HEK293 (cell line): ENCODE data around the gene SEMA3D.

Experiments used
- CTCF ChIA-PET: fragments of 350-600 bp; formaldehyde crosslinking; extraction: SDS; loops from one replicate; lab custom pipeline; 2021; ENCODE audit warnings: antibody characterized with exemption; lab: Yijun Ruan, JAX
- POLR2A ChIA-PET: fragments of 300-600 bp; formaldehyde crosslinking; extraction: SDS; loops from one replicate; lab custom pipeline; 2020; ENCODE audit warnings: antibody characterized with exemption, inconsistent platforms; lab: Yijun Ruan, JAX
- H3K27ac ChIP-seq: fragments of 200-500 bp; sonication (Bioruptor generic); 2 replicates; pipeline ENCODE4 v1.5.1; 2014; ENCODE audit warnings: low read depth, low read length, control low read depth, inconsistent platforms; ENCODE audit errors: extremely low read depth
- H3K36me3 ChIP-seq, 2 experiments: fragments of 200-500 bp in 1 of 2; sonication (Bioruptor generic) in 1 of 2; 1 replicate in 1 of 2; 2 replicates in 1 of 2; pipeline ENCODE4 v1.5.1; 2014 to 2017; ENCODE audit warnings: inconsistent platforms in 2 of 2, low read length in 2 of 2; ENCODE audit not compliant: control insufficient read depth in 2 of 2, insufficient read depth in 1 of 2
- H3K4me1 ChIP-seq: fragments of 200-500 bp; sonication (Bioruptor generic); 2 replicates; pipeline ENCODE4 v1.5.1; 2014; ENCODE audit warnings: mild to moderate bottlenecking, low read length, inconsistent platforms; ENCODE audit not compliant: control insufficient read depth, insufficient read depth
- H3K4me3 ChIP-seq: 2 replicates; pipeline ENCODE4 v1.5.1; 2011; ENCODE audit warnings: low read depth, mild to moderate bottlenecking, control low read depth, low read length, moderate library complexity
- H3K9me3 ChIP-seq: fragments of 200-500 bp; sonication (Bioruptor generic); 2 replicates; pipeline ENCODE4 v1.5.1; 2014; ENCODE audit warnings: low read depth, low read length, inconsistent platforms; ENCODE audit not compliant: control insufficient read depth, insufficient read depth
- BCL11A ChIP-seq: fragments of 450-650 bp; formaldehyde crosslinking; IDR thresholded peaks from 2 replicates; pipeline ENCODE4 v1.5.1; 2016; ENCODE audit warnings: low read depth, missing biosample characterization, missing genetic modification characterization
- OVOL3 ChIP-seq: fragments of 450-650 bp; formaldehyde crosslinking; IDR thresholded peaks from 2 replicates; pipeline ENCODE4 v1.5.1; 2016; ENCODE audit warnings: missing biosample characterization, missing genetic modification characterization
- PBX3 ChIP-seq: sonication (generic); formaldehyde crosslinking; IDR thresholded peaks from 2 replicates; pipeline ENCODE4 v1.8.1; 2022; ENCODE audit warnings: mild to moderate bottlenecking, moderate library complexity, missing genetic modification reagents
- ZBTB21 ChIP-seq: fragments of 450-650 bp; formaldehyde crosslinking; IDR thresholded peaks from 2 replicates; pipeline ENCODE4 v1.5.1; 2017; ENCODE audit warnings: missing biosample characterization, missing genetic modification characterization
- ZBTB7A ChIP-seq: fragments of 450-650 bp; formaldehyde crosslinking; IDR thresholded peaks from 2 replicates; pipeline ENCODE4 v1.5.1; 2016; ENCODE audit warnings: low read depth, missing biosample characterization, missing genetic modification characterization
- ZEB2 ChIP-seq: fragments of 450-650 bp; formaldehyde crosslinking; IDR thresholded peaks from 2 replicates; pipeline ENCODE4 v1.5.1; 2016; ENCODE audit warnings: missing biosample characterization, missing genetic modification characterization
- ZNF114 ChIP-seq: fragments of 450-650 bp; formaldehyde crosslinking; IDR thresholded peaks from 2 replicates; pipeline ENCODE4 v1.5.0; 2017; ENCODE audit warnings: missing biosample characterization, missing genetic modification characterization
- ZNF292 ChIP-seq: fragments of 450-650 bp; formaldehyde crosslinking; IDR thresholded peaks from 2 replicates; pipeline ENCODE4 v1.5.1; 2016; ENCODE audit warnings: low read depth, missing biosample characterization, missing genetic modification characterization, borderline replicate concordance
- ZNF404 ChIP-seq: fragments of 450-650 bp; formaldehyde crosslinking; IDR thresholded peaks from 2 replicates; pipeline ENCODE4 v1.5.1; 2017; ENCODE audit warnings: missing biosample characterization, missing genetic modification characterization
- ZNF558 ChIP-seq: fragments of 450-650 bp; formaldehyde crosslinking; IDR thresholded peaks from 2 replicates; pipeline ENCODE4 v1.5.1; 2016; ENCODE audit warnings: missing biosample characterization, missing genetic modification characterization
- ZNF585B ChIP-seq: fragments of 450-650 bp; formaldehyde crosslinking; IDR thresholded peaks from 2 replicates; pipeline ENCODE4 v1.5.1; 2016; ENCODE audit warnings: missing biosample characterization, missing genetic modification characterization
- ZNF623 ChIP-seq: fragments of 450-650 bp; formaldehyde crosslinking; IDR thresholded peaks from 2 replicates; pipeline ENCODE4 v1.5.1; 2016; ENCODE audit warnings: missing biosample characterization, missing genetic modification characterization
- ZNF792 ChIP-seq: fragments of 450-650 bp; formaldehyde crosslinking; IDR thresholded peaks from 2 replicates; pipeline ENCODE4 v1.5.1; 2016; ENCODE audit warnings: missing biosample characterization, missing genetic modification characterization
- ZNF843 ChIP-seq: fragments of 450-650 bp; formaldehyde crosslinking; IDR thresholded peaks from 2 replicates; pipeline ENCODE4 v1.5.1; 2016; ENCODE audit warnings: missing biosample characterization, missing genetic modification characterization
- TF ChIP-seq, protein P1 (sequence below): fragments of 450-650 bp; formaldehyde crosslinking; IDR thresholded peaks from 2 replicates; pipeline ENCODE4 v1.5.1; 2016; ENCODE audit warnings: missing biosample characterization, missing genetic modification characterization
- TF ChIP-seq, protein P2 (sequence below): fragments of 450-650 bp; formaldehyde crosslinking; IDR thresholded peaks from 2 replicates; pipeline ENCODE4 v1.5.1; 2016; ENCODE audit warnings: missing biosample characterization, missing genetic modification characterization

Gene SEMA3D

GRCh38 chr7:85204496-85204895, 17.6 kb upstream of the SEMA3D start:
- ChIA-PET POLR2A (no interaction called here), CTCF (interaction anchor here (0.6 to 0.8 kb wide), 2 partner anchors 10 to 1610 kb away, joined by 3 read pairs; no protein-coding TSS in a partner anchor)
- Histone ChIP-seq H3K4me3 (no peak overlapping the region), H3K27ac (no peak overlapping the region), H3K4me1 (no peaks in the 10 kb centered on the region), H3K36me3 (no peaks in the 10 kb centered on the region), H3K9me3 (no peaks in the 10 kb centered on the region)
- no peak for TF ChIP-seq ZNF114
- TF ChIP-seq ZNF585B (tag by site-specific recombination) = no peak

DNA sequence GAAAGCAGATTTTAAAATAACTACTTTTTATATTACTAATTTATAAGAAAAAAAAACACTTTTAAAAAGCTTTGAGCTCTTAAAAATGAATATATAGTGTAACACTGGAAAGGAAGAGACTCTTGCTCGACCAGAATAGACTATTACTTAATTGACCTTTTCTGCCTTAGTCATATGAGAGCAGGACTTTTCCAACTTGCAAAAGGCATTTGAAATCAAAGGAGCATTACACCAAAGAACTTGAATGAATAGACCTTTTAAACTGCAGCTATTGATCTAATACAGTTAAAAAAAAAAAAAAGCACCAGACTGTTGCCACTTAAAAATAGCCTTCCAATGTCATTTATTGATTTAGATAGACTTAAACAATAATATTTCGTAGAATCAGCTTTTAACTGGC, 17.2 kb upstream of the SEMA3D start:
- Histone ChIP-seq H3K27ac (no peak overlapping the region), H3K36me3 (no peaks in the 10 kb centered on the region), H3K4me1 (no peaks in the 10 kb centered on the region), H3K4me3 (no peak overlapping the region), H3K9me3 (no peaks in the 10 kb centered on the region)
- no peak for TF ChIP-seq ZBTB21
- ChIA-PET CTCF (interaction anchor here (0.6 kb wide), 1 partner anchor 1611 kb away, joined by 3 read pairs; no protein-coding TSS in a partner anchor), POLR2A (no interaction called here)

DNA sequence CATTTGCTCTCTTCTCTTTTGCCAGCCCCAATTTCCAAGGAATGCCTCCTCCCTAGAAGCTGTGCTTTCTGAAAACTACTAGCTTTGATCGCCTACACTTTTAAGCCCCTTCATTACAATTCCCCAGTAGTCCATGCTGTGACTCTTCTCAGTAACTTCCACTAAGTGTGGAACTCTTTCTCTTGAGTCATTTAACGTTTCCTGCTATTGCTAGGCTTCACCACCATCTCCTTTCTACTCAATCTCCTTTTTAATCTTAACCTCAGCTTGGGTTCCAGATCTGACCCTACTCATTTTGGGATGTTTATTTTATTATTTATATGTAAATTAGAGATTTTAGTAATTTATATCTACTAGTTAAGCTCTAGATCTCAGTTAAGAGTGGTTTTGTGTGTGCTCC, 14.4 kb upstream of the SEMA3D start:
- H3K9me3 ChIP-seq = no peaks in the 10 kb centered on the region
- CTCF ChIA-PET = interaction anchor here (0.6 to 0.7 kb wide), 3 partner anchors 476 to 1784 kb away, joined by 3 to 7 read pairs (median 6); no protein-coding TSS in a partner anchor
- no peak overlapping the region for H3K27ac ChIP-seq
- H3K4me1 ChIP-seq = no peaks in the 10 kb centered on the region
- TF ChIP-seq, protein P1, sequence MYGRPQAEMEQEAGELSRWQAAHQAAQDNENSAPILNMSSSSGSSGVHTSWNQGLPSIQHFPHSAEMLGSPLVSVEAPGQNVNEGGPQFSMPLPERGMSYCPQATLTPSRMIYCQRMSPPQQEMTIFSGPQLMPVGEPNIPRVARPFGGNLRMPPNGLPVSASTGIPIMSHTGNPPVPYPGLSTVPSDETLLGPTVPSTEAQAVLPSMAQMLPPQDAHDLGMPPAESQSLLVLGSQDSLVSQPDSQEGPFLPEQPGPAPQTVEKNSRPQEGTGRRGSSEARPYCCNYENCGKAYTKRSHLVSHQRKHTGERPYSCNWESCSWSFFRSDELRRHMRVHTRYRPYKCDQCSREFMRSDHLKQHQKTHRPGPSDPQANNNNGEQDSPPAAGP (tag by site-specific recombination) = no peak
- TF ChIP-seq ZNF558 (tag by site-specific recombination) (no peak), ZEB2 (tag by site-specific recombination) (no peak), ZNF404 (tag by site-specific recombination) (no peak), ZNF623 (tag by site-specific recombination) (no peak), ZNF792 (tag by site-specific recombination) (no peak), ZBTB7A (tag by site-specific recombination) (no peak), ZNF843 (tag by site-specific recombination) (no peak), ZNF292 (tag by site-specific recombination) (no peak), OVOL3 (tag by site-specific recombination) (no peak), BCL11A (no peak), PBX3 (no peak)
- TF ChIP-seq, protein P2, sequence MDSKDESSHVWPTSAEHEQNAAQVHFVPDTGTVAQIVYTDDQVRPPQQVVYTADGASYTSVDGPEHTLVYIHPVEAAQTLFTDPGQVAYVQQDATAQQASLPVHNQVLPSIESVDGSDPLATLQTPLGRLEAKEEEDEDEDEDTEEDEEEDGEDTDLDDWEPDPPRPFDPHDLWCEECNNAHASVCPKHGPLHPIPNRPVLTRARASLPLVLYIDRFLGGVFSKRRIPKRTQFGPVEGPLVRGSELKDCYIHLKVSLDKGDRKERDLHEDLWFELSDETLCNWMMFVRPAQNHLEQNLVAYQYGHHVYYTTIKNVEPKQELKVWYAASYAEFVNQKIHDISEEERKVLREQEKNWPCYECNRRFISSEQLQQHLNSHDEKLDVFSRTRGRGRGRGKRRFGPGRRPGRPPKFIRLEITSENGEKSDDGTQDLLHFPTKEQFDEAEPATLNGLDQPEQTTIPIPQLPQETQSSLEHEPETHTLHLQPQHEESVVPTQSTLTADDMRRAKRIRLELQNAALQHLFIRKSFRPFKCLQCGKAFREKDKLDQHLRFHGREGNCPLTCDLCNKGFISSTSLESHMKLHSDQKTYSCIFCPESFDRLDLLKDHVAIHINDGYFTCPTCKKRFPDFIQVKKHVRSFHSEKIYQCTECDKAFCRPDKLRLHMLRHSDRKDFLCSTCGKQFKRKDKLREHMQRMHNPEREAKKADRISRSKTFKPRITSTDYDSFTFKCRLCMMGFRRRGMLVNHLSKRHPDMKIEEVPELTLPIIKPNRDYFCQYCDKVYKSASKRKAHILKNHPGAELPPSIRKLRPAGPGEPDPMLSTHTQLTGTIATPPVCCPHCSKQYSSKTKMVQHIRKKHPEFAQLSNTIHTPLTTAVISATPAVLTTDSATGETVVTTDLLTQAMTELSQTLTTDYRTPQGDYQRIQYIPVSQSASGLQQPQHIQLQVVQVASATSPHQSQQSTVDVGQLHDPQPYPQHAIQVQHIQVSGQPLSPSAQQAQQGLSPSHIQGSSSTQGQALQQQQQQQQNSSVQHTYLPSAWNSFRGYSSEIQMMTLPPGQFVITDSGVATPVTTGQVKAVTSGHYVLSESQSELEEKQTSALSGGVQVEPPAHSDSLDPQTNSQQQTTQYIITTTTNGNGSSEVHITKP (tag by site-specific recombination) = no peak
- no peaks in the 10 kb centered on the region for H3K36me3 ChIP-seq
- no peak overlapping the region for H3K4me3 ChIP-seq
- POLR2A ChIA-PET = no interaction called here
